Fibroblast of upper back skin (primary cell): ENCODE results near the gene ZNF407.

Experiments used
- DNase-seq: peaks from one replicate; pipeline ENCODE4 v3.0.0-alpha.2; 2013

Gene ZNF407

DNA sequence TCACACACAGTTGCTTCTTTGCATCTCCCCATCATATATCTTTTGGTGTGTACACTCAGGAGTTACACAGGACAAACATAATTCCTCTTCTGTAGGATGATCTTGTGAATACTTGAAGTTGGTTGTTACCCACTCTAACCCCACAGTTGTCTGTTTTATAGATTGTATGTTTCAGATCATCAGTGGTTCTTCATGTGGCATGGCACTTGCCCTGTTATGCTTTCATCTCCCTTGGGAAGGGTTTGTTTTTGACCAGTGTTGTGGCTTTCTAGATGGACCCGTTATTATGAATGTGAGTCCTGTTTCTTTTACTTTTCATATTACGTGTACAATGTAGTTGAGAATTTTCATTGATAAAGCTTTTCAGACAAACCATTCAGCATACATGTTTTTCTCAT lies 82.0 kb downstream of the ZNF407 start:
- DNase-seq: no peak

DNA sequence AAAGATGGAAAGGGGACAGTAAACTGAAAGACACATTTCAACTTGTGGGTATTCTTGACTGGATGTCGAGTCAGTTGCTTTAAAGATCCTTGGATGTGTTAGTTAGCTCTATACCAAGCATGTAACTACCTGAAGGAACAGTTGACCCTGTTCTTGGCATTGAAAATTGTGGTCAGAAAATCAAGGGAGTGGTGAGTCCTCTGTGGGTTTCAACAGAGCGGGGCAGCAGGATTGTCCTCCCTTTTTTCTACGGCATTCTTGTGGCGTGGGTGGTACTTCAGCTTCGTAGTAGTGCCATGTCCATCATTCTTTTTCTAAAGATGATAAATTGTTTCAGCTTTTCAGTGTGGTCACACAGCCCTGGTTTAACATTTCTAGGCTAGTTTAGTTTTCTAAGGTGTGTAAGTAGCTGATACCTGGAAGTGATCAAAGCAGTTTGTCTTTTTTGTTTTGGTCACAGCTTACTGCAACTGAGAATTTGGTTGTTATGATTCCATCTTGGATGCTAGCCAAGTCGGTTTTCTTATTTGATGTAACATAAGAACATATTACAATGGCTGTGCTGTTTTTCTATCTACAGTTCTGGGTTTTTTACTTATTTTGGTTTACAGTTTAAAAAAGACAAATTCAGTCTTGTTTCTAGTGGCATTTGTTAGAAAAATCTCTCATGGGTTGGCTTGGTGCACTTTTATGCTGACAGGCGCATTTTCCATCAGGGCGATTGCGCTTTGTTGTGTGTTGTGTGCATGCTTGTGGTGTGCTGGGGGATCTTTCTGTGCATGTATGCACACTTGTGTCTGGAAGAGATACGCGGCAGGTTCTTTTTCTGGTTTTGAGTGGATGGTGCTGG lies 84.7 kb downstream of the ZNF407 start:
- DNase-seq: peak; percentile 3

- peak; percentile 77 for DNase-seq
These were observed 85.3 kb downstream of the ZNF407 start for GRCh38 chr18:74682991-74683297.

- no peak for DNase-seq
These were observed 85.9 kb downstream of the ZNF407 start for GRCh38 chr18:74683573-74683972.

DNA sequence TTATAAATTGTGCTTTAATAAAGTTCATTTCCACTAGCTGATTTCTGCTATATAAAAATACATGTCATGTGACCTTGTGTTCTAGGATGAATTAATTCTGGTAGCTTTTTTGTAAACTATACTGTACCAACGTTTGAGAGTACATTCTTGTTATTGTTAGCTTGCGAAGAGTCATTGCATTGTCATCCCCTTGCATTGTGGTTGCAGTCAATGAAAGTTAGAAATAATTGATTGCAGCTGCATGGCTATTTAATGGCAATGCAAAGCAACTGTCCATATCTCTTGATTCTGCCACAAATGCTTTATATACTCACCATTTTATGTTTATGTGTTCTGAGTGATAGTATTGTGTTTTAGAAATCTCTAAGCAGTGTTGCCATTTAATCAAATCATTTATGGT lies 91.6 kb downstream of the ZNF407 start:
- peak; percentile 85 for DNase-seq

- no peak for DNase-seq
These were observed 94.8 kb downstream of the ZNF407 start for GRCh38 chr18:74692367-74693013.

- DNase-seq: no peak
These were observed 96.8 kb downstream of the ZNF407 start for GRCh38 chr18:74694436-74694835.

DNA sequence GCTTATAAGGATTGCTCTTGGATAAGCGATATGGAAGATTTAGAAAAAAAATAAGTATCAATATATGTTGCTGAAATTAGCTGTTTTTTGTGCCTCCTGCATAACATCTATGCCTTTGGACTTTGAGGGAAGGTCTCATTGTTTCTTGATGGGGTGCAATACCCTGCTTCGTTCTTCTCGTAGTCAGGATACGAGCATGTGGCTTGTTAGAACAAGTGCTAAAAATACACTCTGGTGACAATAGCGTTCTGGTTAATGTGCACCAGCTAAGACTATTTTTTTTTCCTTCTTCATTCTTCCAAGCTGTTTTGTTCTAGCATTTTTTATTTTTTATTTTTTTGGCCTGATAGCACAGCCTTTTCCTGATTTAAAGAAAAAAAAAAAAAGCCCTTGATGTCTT lies 97.5 kb downstream of the ZNF407 start:
- no peak for DNase-seq

DNA sequence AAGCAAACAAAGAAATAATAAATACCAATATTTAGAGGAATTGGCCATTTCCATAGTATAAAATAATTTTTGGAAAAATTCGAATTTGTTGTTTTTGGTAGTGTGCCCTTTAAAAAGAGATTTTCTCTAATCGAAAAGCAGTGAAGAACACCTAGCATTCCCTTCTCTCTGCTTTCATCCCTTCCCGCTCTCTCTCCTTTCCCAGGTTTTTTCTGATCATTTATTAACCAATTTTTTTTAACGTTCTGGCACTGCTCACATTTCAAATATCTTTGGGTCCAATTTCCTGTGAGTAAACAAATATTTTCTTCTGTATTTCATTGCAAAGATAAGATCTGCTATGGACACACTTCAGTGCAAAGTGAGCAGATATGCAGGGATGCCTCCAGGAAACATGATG lies 101.2 kb downstream of the ZNF407 start:
- no peak for DNase-seq

DNA sequence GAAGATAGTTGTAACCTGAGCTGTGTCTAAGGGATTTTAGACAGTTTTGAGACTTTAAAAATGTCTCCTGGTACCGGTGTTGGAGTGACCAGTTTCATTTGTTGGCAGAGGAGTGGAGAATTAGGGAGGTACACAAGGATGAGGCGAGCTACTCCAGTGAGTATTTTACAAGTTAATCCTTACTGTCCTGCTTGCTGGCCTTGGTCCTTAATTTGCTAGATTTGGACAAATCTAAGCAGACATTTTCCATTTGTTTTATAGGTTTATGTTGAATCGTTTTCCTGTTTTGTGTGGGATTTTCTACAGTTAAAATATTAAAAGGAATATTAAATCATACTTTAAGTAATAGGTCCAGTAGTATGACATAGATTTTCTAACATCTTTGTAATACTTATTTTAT lies 101.8 kb downstream of the ZNF407 start:
- no peak for DNase-seq

DNA sequence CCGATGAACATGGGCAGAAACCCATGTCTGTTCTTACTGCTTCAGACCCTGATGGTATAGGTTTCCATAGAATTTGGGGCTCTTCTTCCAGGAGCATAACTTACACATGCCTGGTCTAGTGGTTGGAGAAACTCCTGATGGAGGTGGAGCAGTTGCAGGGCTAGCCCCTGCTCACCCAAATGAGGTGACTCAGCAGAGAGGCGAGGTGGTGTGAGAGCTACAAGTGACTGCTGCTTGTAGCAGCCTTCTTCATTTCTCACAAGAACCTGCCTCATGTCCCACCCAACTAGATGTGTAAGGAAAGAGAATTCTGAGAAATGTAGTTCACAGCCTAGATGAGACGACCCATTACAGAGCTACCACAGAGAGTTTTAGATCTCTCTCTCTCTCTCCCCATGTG lies 105.3 kb downstream of the ZNF407 start:
- no peak for DNase-seq

DNA sequence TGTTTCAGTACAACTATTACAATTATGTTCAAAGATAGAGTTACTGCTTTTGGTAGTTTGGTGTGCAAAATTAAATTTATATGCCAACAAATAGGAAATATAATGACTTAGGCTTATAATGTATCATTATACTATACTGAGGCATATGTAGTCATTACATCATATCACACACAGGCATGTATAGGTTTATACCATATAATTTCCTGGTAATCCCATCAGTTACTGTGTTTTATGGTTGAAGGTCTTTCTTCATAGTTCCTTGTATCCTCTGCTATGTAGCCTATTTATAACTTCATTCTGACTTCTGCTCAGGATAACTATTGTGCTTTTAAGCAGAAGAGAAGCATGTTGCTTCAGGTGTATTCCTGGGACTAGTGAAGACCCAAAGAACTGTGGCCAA lies 110.5 kb downstream of the ZNF407 start:
- DNase-seq: no peak

GRCh38 chr18:74709452-74709851 lies 111.8 kb downstream of the ZNF407 start:
- no peak for DNase-seq

DNA sequence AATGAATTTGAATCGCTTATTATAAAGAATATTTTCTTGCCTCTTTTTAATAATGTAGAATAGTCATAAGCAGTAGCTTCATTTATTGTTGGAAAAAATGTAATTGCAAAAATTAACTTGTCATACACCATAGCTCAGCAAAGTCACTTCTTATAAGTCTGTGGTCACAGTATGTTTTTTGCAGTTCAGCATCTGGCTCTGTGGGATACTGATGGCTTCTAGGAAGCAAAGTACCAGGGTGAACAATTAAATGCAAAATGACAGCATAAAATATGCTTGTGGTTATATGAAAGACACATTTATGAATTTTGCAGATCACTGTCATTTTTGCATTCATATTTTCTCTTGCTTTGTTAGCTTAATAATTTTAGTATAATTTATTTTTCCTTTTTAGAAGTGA lies 116.5 kb downstream of the ZNF407 start:
- no peak for DNase-seq

GRCh38 chr18:74714791-74715190 lies 117.1 kb downstream of the ZNF407 start:
- DNase-seq: no peak

DNA sequence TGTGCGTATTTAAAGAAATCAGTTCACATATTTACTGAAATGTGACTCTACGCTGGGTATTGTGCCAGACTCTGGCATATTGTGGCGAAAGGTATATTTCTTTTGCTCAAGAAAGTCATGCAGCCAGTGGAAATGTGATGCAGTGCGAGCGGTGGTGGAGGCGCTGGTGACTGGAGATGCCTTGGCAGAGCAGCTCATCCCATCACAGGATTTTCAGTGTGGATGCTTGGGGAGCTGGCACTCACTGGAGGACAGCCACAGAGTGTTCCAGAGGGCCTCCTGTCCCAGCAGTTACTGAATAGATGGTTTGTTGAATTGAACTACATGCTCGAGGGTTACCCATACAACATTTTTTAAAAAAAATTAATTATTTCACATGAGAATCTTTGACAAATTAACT lies 117.6 kb downstream of the ZNF407 start:
- DNase-seq: no peak

DNA sequence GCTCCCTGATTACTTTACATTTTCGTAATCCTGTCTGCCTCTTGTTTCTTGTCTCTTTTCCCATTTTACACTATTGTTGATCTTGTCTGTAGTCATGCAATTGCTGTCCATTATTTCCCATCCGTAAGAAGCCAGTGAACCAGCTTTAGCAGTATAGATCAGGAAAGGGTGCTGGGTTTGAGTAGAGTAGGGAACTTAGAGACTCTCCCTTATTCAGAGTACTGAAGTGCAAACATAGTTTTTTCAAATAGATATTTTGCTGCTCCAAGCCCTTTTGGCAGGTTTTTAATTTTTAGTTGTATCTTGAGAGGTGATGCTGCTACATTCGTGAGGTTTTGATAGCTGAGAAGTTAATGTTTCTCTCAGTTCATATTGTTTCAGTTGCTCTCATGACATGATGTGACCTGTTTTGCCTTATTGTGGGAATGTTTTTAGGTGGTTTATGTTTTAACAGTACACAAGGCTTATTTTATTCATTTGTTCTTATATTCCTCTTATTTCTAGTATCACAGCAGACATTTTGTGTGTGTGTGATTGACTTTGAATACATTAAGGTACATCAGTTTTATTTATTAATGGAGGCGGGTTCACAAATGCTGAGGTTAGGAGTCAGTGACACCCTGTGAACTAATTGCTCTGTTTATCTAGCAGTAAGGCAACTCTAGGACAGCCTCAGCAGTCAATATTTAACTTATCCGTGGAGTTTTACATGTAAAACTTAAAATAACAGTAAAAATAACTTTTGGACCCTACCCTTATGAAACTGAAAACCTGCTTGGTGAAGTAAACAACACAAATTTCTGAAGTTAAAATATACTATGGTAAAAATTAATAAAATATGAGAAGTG lies 118.4 kb downstream of the ZNF407 start:
- no peak for DNase-seq

DNA sequence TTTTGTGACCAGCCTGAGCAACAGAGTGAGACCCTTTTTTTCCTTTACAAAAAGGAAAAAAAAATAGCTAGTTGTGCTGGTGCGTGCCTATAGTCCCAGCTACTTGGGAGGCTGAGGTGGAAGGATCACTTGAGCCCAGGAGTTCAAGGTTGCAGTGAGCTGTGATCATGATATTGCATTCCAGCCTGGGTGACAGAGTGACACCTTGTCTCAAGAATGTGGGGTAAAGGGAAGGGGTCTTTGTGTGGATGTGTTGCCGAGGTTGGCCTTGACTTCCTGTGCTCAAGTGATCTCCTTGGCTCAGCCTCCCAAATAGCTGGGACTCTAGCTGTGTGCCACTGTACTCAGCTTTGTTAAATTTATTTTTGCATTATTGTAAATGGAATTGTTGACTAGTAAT lies 120.6 kb downstream of the ZNF407 start:
- DNase-seq: no peak

DNA sequence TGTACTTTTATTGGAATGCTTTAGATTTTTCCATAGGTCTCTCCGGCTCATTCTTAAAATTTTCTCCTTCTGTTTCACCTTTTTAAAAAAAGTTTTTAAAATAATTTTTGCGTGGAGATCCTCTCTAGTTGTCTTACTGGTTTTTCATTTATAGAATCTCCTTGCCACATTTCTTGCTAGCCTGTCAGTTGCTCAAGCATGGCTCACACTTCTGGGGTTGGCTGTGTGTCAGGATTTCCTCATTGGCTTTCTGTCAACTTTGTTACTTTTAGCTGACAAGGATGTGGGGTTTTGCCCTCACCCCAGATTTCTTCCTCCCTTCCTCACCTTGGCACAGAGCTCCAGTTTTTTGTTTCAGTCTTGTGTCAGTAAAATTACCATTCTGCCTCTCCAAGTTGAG lies 124.6 kb downstream of the ZNF407 start:
- peak; percentile 75 for DNase-seq

DNA sequence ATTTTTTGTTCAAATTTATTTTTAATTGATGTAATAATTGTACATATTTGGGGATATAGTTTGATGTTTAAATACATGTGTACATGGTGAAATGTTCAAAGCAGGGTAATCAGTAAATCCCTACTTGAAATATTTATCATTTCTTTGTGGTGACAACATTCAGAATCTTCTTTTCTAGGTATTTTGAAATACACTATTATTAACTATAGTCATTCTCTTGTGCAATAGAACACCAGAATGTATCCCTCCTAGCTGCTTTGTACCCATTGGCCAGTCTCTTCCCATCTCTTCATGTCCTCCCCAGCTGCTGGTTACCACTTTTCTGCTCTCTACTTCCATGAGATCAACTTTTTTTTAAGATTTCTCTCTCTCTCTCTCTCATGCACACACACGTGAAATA lies 126.5 kb downstream of the ZNF407 start:
- peak; percentile 76 for DNase-seq

- DNase-seq: no peak
These were observed 128.0 kb downstream of the ZNF407 start for GRCh38 chr18:74725690-74726089.

DNA sequence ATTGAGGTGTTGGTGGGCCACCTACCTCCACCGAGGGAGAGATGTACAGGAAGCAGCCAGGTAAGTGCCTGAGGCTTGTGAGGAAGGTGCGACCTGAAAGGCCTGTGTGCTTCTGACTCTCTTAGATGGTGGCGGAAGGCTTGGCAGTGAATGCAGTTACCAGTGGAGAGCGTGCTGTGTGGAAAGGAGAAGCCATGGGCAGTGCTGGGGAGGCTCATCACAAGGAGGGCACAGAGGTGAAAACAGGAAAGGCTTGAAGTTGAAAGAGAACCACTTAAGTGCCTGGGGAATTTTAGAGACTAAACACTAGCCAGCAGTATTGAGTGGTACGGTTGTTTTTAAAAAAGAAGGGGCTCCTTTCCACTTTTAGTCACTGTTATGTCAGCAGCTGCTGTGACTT lies 130.9 kb downstream of the ZNF407 start:
- no peak for DNase-seq

DNA sequence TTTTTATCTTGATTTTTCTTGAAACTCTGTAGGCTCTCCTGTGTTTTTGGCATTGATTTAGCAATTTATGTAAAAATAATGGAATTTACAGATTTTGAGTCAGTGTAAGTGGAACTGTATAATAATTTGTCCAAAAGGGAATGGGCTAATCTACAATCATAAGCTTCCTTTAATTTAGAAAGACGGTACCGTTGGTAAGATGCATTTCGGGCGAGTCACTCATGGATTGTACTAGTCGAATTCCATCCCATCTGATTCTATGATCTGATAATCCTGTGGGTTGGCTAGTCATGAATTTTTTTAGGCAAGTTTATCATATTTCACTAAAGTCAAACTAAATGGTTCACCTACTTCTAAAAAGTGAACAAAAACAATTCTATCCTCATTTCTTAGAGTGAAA lies 133.4 kb downstream of the ZNF407 start:
- DNase-seq: peak; percentile 92

DNA sequence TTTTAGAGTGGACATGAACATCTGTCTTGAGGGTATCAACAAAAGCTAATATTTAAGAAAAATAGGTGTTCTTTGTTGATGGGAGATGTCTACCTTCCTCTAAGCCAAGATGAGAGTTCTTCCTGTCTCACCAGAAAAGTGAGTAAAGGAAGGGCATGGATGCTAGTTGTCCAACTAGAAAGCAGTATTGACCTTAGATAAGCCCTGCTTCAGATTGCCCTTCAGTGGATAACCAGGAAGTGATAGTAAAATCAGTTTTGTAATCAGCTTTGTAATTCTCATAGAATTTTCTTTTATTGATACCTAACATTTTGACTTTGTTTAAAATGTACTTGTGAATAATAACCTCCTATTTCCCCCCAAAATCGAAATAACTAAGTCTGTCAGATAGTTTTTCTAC lies 134.7 kb downstream of the ZNF407 start:
- DNase-seq: no peak
